NCI-H2227 (cell line): ENCODE results near the gene DACT2.

Experiments
- DNase-seq: peaks from one replicate; lab custom pipeline; 2025; ENCODE audit not compliant: unreplicated experiment; lab: John Stamatoyannopoulos, UW

The DACT2 gene

GRCh38 chr6:168353041-168353440 is 33.5 kb upstream of the DACT2 start:
- no peak for DNase-seq

- no peak for DNase-seq
Measured at GRCh38 chr6:168352096-168352495, 32.5 kb upstream of the DACT2 start.

GRCh38 chr6:168349718-168350210 is 30.2 kb upstream of the DACT2 start:
- no peak for DNase-seq

GRCh38 chr6:168348186-168348585 is 28.6 kb upstream of the DACT2 start:
- DNase-seq: no peak

GRCh38 chr6:168347615-168348014 is 28.0 kb upstream of the DACT2 start:
- DNase-seq: no peak

GRCh38 chr6:168347053-168347452 is 27.5 kb upstream of the DACT2 start:
- DNase-seq: no peak

GRCh38 chr6:168345896-168346754 is 26.5 kb upstream of the DACT2 start:
- DNase-seq: no peak

GRCh38 chr6:168345266-168345665 is 25.7 kb upstream of the DACT2 start:
- DNase-seq: no peak

- no peak for DNase-seq
Measured at GRCh38 chr6:168344338-168344737, 24.8 kb upstream of the DACT2 start.

- no peak for DNase-seq
Measured at GRCh38 chr6:168343239-168344150, 23.9 kb upstream of the DACT2 start.

- no peak for DNase-seq
Measured at GRCh38 chr6:168342636-168343035, 23.1 kb upstream of the DACT2 start.

- no peak for DNase-seq
Measured at GRCh38 chr6:168341280-168341900, 21.8 kb upstream of the DACT2 start.

- DNase-seq: no peak
Measured at GRCh38 chr6:168340819-168341218, 21.2 kb upstream of the DACT2 start.

GRCh38 chr6:168338777-168339176 is 19.2 kb upstream of the DACT2 start:
- no peak for DNase-seq

- no peak for DNase-seq
Measured at GRCh38 chr6:168336967-168337366, 17.4 kb upstream of the DACT2 start.

GRCh38 chr6:168333989-168334388 is 14.4 kb upstream of the DACT2 start:
- no peak for DNase-seq

GRCh38 chr6:168333491-168333890 is 13.9 kb upstream of the DACT2 start:
- DNase-seq: no peak

- DNase-seq: no peak
Measured at GRCh38 chr6:168333039-168333438, 13.5 kb upstream of the DACT2 start.

- no peak for DNase-seq
Measured at GRCh38 chr6:168332020-168332419, 12.4 kb upstream of the DACT2 start.

- no peak for DNase-seq
Measured at GRCh38 chr6:168331058-168331457, 11.5 kb upstream of the DACT2 start.

- no peak for DNase-seq
Measured at GRCh38 chr6:168330403-168330802, 10.8 kb upstream of the DACT2 start.
